ENCODE results near the gene MPC2. TPM values are rescaled to one million over a fixed set of nuclear protein-coding genes. Genes with fewer than 3 reads are reported as not detected.
"Not testable (repeated sequence)": the region's sequence is repeated elsewhere in the genome, so short reads cannot be mapped to it uniquely, and the experiment has no call there.

Gene MPC2
- total and polyA plus RNA-seq, 3 donors from 2014 or later: 106 to 596 (median 185) TPM

- Histone ChIP-seq H3K36me3 (ENCODE audit: low read depth, missing control alignments) (no peaks in the 10 kb centered on the region), H3K27me3 (no peaks in the 10 kb centered on the region), H3K4me3 (no peak overlapping the region), H3K9me3 (no peaks in the 10 kb centered on the region), H3K4me1 (peaks cover 20% of the 10 kb centered on the region), H3K27ac (no peak overlapping the region)
- 65 to 79% methylated on average over 1 of the region's 1 CpG for WGBS, 2 donors
- DNase-seq: no peak
- TF ChIP-seq POLR2A (IDR thresholded peaks at IDR 0.05): no peak
- no peak for TF ChIP-seq CTCF (IDR thresholded peaks at IDR 0.05)
- intact Hi-C loops (cut with DNase I; ENCODE audit: low total_unique reads): no loop called here
Observed at GRCh38 chr1:167929725-167930124, 7.1 kb downstream of the MPC2 start.

GRCh38 chr1:167928919-167929318 lies 8.0 kb downstream of the MPC2 start:
- DNase-seq; H3K4me3 ChIP-seq; H3K27me3 ChIP-seq; H3K36me3 ChIP-seq (ENCODE audit: low read depth, missing control alignments); H3K27ac ChIP-seq; H3K9me3 ChIP-seq; intact Hi-C loops (cut with DNase I; ENCODE audit: low total_unique reads): not testable (repeated sequence)
- H3K4me1 ChIP-seq: peaks cover 12% of the 10 kb centered on the region
- 92 to 94% methylated on average over 9 of the region's 9 CpGs for WGBS, 2 donors

- H3K27ac ChIP-seq: no peak overlapping the region
- no peaks in the 10 kb centered on the region for H3K27me3 ChIP-seq
- TF ChIP-seq POLR2A (IDR thresholded peaks at IDR 0.05) (no peak), CTCF (IDR thresholded peaks at IDR 0.05) (no peak)
- 86 to 93% methylated on average over 2 of the region's 2 CpGs for WGBS, 2 donors
- DNase-seq: no peak
- intact Hi-C loops (cut with DNase I; ENCODE audit: low total_unique reads): no loop called here
- H3K4me3 ChIP-seq: no peak overlapping the region
- H3K9me3 ChIP-seq: no peaks in the 10 kb centered on the region
- H3K4me1 ChIP-seq: peaks cover 7% of the 10 kb centered on the region
- H3K36me3 ChIP-seq (ENCODE audit: low read depth, missing control alignments): no peaks in the 10 kb centered on the region
Observed at GRCh38 chr1:167928457-167928852, 8.4 kb downstream of the MPC2 start.

- no peak overlapping the region for H3K4me3 ChIP-seq
- peaks cover 4% of the 10 kb centered on the region for H3K4me1 ChIP-seq
- no peaks in the 10 kb centered on the region for H3K27me3 ChIP-seq
- intact Hi-C loops (cut with DNase I; ENCODE audit: low total_unique reads): no loop called here
- 76 to 82% methylated on average over 4 of the region's 4 CpGs for WGBS, 2 donors
- no peak overlapping the region for H3K27ac ChIP-seq
- H3K9me3 ChIP-seq: no peaks in the 10 kb centered on the region
- no peaks in the 10 kb centered on the region for H3K36me3 ChIP-seq (ENCODE audit: low read depth, missing control alignments)
- TF ChIP-seq CTCF (IDR thresholded peaks at IDR 0.05) (no peak), POLR2A (IDR thresholded peaks at IDR 0.05) (no peak)
- DNase-seq: no peak
Observed at GRCh38 chr1:167927046-167927754, 9.7 kb downstream of the MPC2 start.

- Histone ChIP-seq H3K27ac (no peak overlapping the region), H3K4me1 (peaks cover 4% of the 10 kb centered on the region), H3K36me3 (ENCODE audit: low read depth, missing control alignments) (no peaks in the 10 kb centered on the region), H3K9me3 (no peaks in the 10 kb centered on the region), H3K27me3 (no peaks in the 10 kb centered on the region), H3K4me3 (no peak overlapping the region)
- TF ChIP-seq CTCF (IDR thresholded peaks at IDR 0.05) (no peak), POLR2A (IDR thresholded peaks at IDR 0.05) (no peak)
- no peak for DNase-seq
- WGBS, 2 donors: 70 to 85% methylated on average over 6 of the region's 6 CpGs
- intact Hi-C loops (cut with DNase I; ENCODE audit: low total_unique reads): no loop called here
Observed at GRCh38 chr1:167926486-167926997, 10.3 kb downstream of the MPC2 start.
